WTC11 (cell line): ENCODE measurements around the gene IQGAP2. TPM values are rescaled to one million over a fixed set of nuclear protein-coding genes. Genes with fewer than 3 reads are reported as not detected.

Experiments
- ATAC-seq: fragments of 200-7000 bp; cut with Tn5 transposase; 2 replicates; pipeline ENCODE4 v1.10.0; 2021; ENCODE audit warnings: mild to moderate bottlenecking, moderate library complexity
- CTCF ChIA-PET: fragments of 300-600 bp; sonication (Branson Sonifier 250); formaldehyde crosslinking; loops from one replicate; lab custom pipeline; 2021; ENCODE audit warnings: antibody characterized with exemption; lab: Charles Lee
- POLR2A ChIA-PET: fragments of 350-600 bp; sonication (Branson Sonifier 250); formaldehyde crosslinking; loops from one replicate; lab custom pipeline; 2021; ENCODE audit warnings: antibody characterized with exemption; lab: Charles Lee
- DNase-seq: peaks from one replicate; pipeline ENCODE4 v3.0.0; 2021; ENCODE audit warnings: low spot score
- H3K27ac Mint-ChIP-seq: 2 replicates; pipeline ENCODE4 v1.8.0; 2021; ENCODE audit warnings: mixed read lengths
- H3K27me3 Mint-ChIP-seq: 2 replicates; pipeline ENCODE4 v1.8.0; 2021; ENCODE audit warnings: low read depth, mild to moderate bottlenecking, moderate library complexity, mixed read lengths
- H3K36me3 Mint-ChIP-seq: 2 replicates; pipeline ENCODE4 v1.8.0; 2021; ENCODE audit warnings: mixed read lengths
- H3K4me1 Mint-ChIP-seq: 2 replicates; pipeline ENCODE4 v1.8.0; 2022; ENCODE audit warnings: mixed read lengths
- H3K4me3 Mint-ChIP-seq: 2 replicates; pipeline ENCODE4 v1.8.0; 2021; ENCODE audit warnings: mild to moderate bottlenecking, moderate library complexity, mixed read lengths
- H3K9me3 Mint-ChIP-seq: 2 replicates; pipeline ENCODE4 v1.8.0; 2021; ENCODE audit warnings: mixed read lengths
- CREB1 ChIP-seq: sonication (generic); formaldehyde crosslinking; IDR thresholded peaks from 2 replicates; pipeline ENCODE4 v1.8.0; 2023; ENCODE audit warnings: mild to moderate bottlenecking, missing genetic modification reagents
- ESRRA ChIP-seq: sonication (generic); formaldehyde crosslinking; IDR thresholded peaks from 2 replicates; pipeline ENCODE4 v1.8.1; 2022; ENCODE audit warnings: mild to moderate bottlenecking, missing genetic modification reagents, borderline replicate concordance
- FOXJ3 ChIP-seq: sonication (generic); formaldehyde crosslinking; IDR thresholded peaks from 2 replicates; pipeline ENCODE4 v1.9.0; 2021; ENCODE audit warnings: missing genetic modification reagents, mild to moderate bottlenecking, borderline replicate concordance
- IRF2 ChIP-seq: sonication (generic); formaldehyde crosslinking; IDR thresholded peaks from 2 replicates; pipeline ENCODE4 v1.8.0; 2022; ENCODE audit warnings: low read depth, missing genetic modification reagents, borderline replicate concordance
- KAT7 ChIP-seq: sonication (generic); formaldehyde crosslinking; IDR thresholded peaks from 2 replicates; pipeline ENCODE4 v1.8.1; 2023; ENCODE audit warnings: missing genetic modification reagents, mild to moderate bottlenecking, borderline replicate concordance
- MXD4 ChIP-seq: fragments of 250-450 bp; sonication (Bioruptor Pico); IDR thresholded peaks from 2 replicates; pipeline ENCODE4 v1.8.0; 2021; ENCODE audit warnings: mild to moderate bottlenecking, moderate library complexity, borderline replicate concordance
- NFATC4 ChIP-seq: fragments of 250-450 bp; sonication (Bioruptor Pico); IDR thresholded peaks from 2 replicates; pipeline ENCODE4 v1.9.0; 2021; ENCODE audit warnings: mild to moderate bottlenecking
- RORB ChIP-seq: fragments of 250-450 bp; sonication (Bioruptor Pico); IDR thresholded peaks from 2 replicates; pipeline ENCODE4 v1.9.0; 2021; ENCODE audit warnings: mild to moderate bottlenecking
- TEAD1 ChIP-seq: sonication (generic); formaldehyde crosslinking; IDR thresholded peaks from 2 replicates; pipeline ENCODE4 v1.8.0; 2022; ENCODE audit warnings: mild to moderate bottlenecking, missing genetic modification reagents
- TP53 ChIP-seq: sonication (generic); formaldehyde crosslinking; IDR thresholded peaks from 2 replicates; pipeline ENCODE4 v1.8.1; 2023; ENCODE audit warnings: mild to moderate bottlenecking, missing genetic modification reagents
- ZBTB21 ChIP-seq: sonication (generic); formaldehyde crosslinking; IDR thresholded peaks from 2 replicates; pipeline ENCODE4 v1.8.1; 2023; ENCODE audit warnings: mild to moderate bottlenecking, missing genetic modification reagents, borderline replicate concordance
- ZNF396 ChIP-seq: fragments of 250-450 bp; sonication (Bioruptor Pico); IDR thresholded peaks from 2 replicates; pipeline ENCODE4 v1.8.0; 2021; ENCODE audit warnings: mild to moderate bottlenecking, moderate library complexity, borderline replicate concordance
- ZNF671 ChIP-seq: fragments of 250-450 bp; sonication (Bioruptor Pico); IDR thresholded peaks from 2 replicates; pipeline ENCODE4 v1.8.0; 2021; ENCODE audit warnings: mild to moderate bottlenecking
- total RNA-seq: library from RNA; stranded (reverse); gene quantifications from 3 replicates; pipeline ENCODE4 v1.2.3, GENCODE V29; 2021
- TF ChIP-seq, protein P1 (sequence below): sonication (generic); formaldehyde crosslinking; IDR thresholded peaks from 2 replicates; pipeline ENCODE4 v1.8.1; 2023; ENCODE audit warnings: mild to moderate bottlenecking, missing genetic modification reagents
- TF ChIP-seq, protein P2 (sequence below): fragments of 200-600 bp; IDR thresholded peaks from 2 replicates; pipeline ENCODE4 v1.8.0; 2022; ENCODE audit warnings: antibody characterized with exemption
- TF ChIP-seq, protein P3 (sequence below): fragments of 250-450 bp; sonication (Bioruptor Pico); IDR thresholded peaks from 2 replicates; pipeline ENCODE4 v1.9.0; 2021; ENCODE audit warnings: mild to moderate bottlenecking
- TF ChIP-seq, protein P4 (sequence below): fragments of 250-450 bp; sonication (Bioruptor Pico); conservative IDR thresholded peaks from 2 replicates; pipeline ENCODE4 v1.9.0; 2021; ENCODE audit warnings: mild to moderate bottlenecking
- TF ChIP-seq, protein P5 (sequence below): sonication (generic); formaldehyde crosslinking; IDR thresholded peaks from 2 replicates; pipeline ENCODE4 v1.8.1; 2022; ENCODE audit warnings: low read depth, mild to moderate bottlenecking, moderate library complexity, missing genetic modification reagents, borderline replicate concordance
- TF ChIP-seq, protein P6 (sequence below): sonication (generic); formaldehyde crosslinking; conservative IDR thresholded peaks from 2 replicates; pipeline ENCODE4 v1.8.1; 2022; ENCODE audit warnings: mild to moderate bottlenecking, missing genetic modification reagents
- TF ChIP-seq, protein P7 (sequence below): sonication (generic); formaldehyde crosslinking; IDR thresholded peaks from 2 replicates; pipeline ENCODE4 v1.8.0; 2023; ENCODE audit warnings: mild to moderate bottlenecking, missing genetic modification reagents

IQGAP2 gene
- total RNA-seq, 1 experiment from 2014 or later, result 70.6 TPM

DNA sequence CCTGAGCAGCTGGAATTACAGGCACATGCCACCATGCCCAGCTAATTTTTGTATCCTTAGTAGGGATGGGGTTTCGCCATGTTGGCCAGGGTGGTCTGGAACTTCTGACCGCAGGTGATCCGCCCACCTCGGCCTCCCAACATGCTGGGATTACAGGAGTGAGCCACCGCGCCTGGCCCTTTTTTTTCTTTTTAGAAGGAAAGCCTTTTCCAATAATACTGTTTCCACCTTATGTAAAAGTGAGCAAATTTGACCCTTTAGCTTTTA is 289.1 kb downstream of the IQGAP2 start (continued):
- TF ChIP-seq, protein P1, sequence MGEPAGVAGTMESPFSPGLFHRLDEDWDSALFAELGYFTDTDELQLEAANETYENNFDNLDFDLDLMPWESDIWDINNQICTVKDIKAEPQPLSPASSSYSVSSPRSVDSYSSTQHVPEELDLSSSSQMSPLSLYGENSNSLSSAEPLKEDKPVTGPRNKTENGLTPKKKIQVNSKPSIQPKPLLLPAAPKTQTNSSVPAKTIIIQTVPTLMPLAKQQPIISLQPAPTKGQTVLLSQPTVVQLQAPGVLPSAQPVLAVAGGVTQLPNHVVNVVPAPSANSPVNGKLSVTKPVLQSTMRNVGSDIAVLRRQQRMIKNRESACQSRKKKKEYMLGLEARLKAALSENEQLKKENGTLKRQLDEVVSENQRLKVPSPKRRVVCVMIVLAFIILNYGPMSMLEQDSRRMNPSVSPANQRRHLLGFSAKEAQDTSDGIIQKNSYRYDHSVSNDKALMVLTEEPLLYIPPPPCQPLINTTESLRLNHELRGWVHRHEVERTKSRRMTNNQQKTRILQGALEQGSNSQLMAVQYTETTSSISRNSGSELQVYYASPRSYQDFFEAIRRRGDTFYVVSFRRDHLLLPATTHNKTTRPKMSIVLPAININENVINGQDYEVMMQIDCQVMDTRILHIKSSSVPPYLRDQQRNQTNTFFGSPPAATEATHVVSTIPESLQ, result no peak
- TF ChIP-seq TEAD1 (CRISPR knock-in tag), result no peak
- no peak for TF ChIP-seq IRF2 (CRISPR knock-in tag)
- TF ChIP-seq, protein P2, sequence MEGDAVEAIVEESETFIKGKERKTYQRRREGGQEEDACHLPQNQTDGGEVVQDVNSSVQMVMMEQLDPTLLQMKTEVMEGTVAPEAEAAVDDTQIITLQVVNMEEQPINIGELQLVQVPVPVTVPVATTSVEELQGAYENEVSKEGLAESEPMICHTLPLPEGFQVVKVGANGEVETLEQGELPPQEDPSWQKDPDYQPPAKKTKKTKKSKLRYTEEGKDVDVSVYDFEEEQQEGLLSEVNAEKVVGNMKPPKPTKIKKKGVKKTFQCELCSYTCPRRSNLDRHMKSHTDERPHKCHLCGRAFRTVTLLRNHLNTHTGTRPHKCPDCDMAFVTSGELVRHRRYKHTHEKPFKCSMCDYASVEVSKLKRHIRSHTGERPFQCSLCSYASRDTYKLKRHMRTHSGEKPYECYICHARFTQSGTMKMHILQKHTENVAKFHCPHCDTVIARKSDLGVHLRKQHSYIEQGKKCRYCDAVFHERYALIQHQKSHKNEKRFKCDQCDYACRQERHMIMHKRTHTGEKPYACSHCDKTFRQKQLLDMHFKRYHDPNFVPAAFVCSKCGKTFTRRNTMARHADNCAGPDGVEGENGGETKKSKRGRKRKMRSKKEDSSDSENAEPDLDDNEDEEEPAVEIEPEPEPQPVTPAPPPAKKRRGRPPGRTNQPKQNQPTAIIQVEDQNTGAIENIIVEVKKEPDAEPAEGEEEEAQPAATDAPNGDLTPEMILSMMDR, result no peak
- TF ChIP-seq FOXJ3, result no peak
- no peak for TF ChIP-seq ESRRA (CRISPR knock-in tag)
- no peak for TF ChIP-seq ZBTB21 (CRISPR knock-in tag)
- no peak for TF ChIP-seq CREB1 (CRISPR knock-in tag)
- TF ChIP-seq ZNF671 (CRISPR knock-in tag), result no peak
- no peak for TF ChIP-seq ZNF396
- no peak for TF ChIP-seq TP53 (CRISPR knock-in tag)
- TF ChIP-seq, protein P3, sequence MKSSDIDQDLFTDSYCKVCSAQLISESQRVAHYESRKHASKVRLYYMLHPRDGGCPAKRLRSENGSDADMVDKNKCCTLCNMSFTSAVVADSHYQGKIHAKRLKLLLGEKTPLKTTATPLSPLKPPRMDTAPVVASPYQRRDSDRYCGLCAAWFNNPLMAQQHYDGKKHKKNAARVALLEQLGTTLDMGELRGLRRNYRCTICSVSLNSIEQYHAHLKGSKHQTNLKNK, result no peak

DNA sequence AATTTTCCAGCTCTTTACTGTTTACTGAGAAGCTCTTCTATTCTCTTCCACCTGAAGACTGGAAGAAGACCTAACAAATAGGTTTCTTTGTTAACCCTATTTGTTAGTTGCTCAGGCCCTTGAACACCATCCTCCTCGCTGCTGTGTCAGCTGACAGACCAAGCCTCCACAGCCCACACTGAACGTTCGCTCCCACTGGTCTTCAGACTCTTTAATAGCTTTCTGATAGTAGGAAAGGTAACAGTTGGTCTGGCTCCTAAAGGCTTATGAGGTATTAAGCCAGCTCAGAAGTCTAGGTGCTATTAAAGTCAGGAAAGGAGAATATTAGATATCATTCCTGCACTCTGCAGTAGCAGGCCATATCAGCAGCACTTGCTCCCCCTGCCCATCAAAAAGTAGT is 289.6 kb downstream of the IQGAP2 start:
- DNase-seq (no peak), ATAC-seq (no peak)
- Mint-ChIP-seq H3K36me3 (peaks cover 9% of the 10 kb centered on the region), H3K4me3 (no peak overlapping the region), H3K9me3 (no peaks in the 10 kb centered on the region), H3K4me1 (no peaks in the 10 kb centered on the region), H3K27ac (no peak overlapping the region; the same call in 1 of the 2 replicates), H3K27me3 (no peaks in the 10 kb centered on the region)
- POLR2A ChIA-PET, result interaction anchor here (0.6 kb wide), 1 partner anchor 112 kb away, joined by 4 read pairs; no protein-coding TSS in a partner anchor
- CTCF ChIA-PET, result no interaction called here
- TF ChIP-seq MXD4 (CRISPR knock-in tag), result no peak
- TF ChIP-seq ZBTB21 (CRISPR knock-in tag), result no peak
- TF ChIP-seq, protein P4, sequence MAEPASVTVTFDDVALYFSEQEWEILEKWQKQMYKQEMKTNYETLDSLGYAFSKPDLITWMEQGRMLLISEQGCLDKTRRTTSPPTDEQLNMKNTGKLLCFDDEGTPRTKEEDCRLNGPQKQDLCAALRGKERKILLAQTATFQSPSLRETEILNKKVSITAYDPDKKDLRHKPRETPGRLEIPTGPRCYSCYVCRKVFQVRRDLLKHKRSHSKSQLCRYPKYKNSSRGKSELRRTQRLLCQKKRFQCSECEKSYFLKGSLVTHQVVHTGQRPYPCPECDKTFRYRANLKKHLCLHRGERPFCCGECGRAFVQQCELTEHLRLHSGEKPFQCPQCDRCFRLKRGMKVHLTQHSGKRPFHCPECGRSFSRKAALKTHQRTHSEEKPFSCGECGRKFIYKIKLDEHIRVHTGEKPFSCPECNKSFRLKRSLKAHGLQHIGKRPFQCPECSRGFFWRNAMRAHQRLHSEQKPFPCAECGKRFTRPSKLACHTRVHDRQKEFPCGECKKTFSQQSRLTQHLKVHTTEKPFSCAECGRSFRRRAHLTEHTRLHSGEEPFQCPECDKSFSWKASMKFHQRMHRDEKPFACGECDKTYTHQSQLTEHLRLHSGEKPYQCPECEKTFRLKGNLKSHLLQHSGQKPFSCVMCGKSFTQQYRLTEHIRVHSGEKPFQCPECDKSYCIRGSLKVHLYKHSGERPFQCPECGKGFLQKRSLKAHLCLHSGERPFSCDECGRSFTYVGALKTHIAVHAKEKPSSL (CRISPR knock-in tag), result no peak
- TF ChIP-seq, protein P5, sequence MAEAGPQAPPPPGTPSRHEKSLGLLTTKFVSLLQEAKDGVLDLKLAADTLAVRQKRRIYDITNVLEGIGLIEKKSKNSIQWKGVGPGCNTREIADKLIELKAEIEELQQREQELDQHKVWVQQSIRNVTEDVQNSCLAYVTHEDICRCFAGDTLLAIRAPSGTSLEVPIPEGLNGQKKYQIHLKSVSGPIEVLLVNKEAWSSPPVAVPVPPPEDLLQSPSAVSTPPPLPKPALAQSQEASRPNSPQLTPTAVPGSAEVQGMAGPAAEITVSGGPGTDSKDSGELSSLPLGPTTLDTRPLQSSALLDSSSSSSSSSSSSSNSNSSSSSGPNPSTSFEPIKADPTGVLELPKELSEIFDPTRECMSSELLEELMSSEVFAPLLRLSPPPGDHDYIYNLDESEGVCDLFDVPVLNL (CRISPR knock-in tag), result no peak
- TF ChIP-seq, protein P6, sequence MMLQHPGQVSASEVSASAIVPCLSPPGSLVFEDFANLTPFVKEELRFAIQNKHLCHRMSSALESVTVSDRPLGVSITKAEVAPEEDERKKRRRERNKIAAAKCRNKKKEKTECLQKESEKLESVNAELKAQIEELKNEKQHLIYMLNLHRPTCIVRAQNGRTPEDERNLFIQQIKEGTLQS (CRISPR knock-in tag), result no peak

DNA sequence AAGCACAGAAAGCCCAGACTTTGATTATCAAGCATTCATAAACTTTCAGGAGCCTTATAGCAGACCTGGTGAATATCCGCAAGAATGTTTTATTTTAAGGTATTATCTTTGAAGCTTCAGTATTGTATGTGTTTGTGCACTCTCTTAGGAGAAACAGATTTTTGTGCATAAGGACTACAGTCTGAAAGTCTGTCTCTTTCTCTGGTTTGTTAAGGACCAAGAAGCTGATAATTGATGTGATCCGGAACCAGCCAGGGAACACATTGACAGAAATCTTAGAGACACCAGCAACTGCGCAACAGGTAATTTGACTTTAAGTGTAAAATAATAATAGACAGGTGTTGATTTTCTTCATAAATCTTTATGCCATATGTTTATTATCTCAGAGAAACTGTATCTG is 290.1 kb downstream of the IQGAP2 start:
- ATAC-seq, result no peak
- H3K9me3 Mint-ChIP-seq, result no peaks in the 10 kb centered on the region
- ChIA-PET POLR2A (interaction anchor here (0.6 kb wide), 1 partner anchor 111 kb away, joined by 4 read pairs; no protein-coding TSS in a partner anchor), CTCF (no interaction called here)
- no peaks in the 10 kb centered on the region for H3K4me1 Mint-ChIP-seq
- H3K27me3 Mint-ChIP-seq, result no peaks in the 10 kb centered on the region
- no peak overlapping the region for H3K27ac Mint-ChIP-seq
- H3K4me3 Mint-ChIP-seq, result no peak overlapping the region
- DNase-seq, result no peak
- H3K36me3 Mint-ChIP-seq, result peaks cover 12% of the 10 kb centered on the region
- TF ChIP-seq TEAD1 (CRISPR knock-in tag) (no peak), NFATC4 (CRISPR knock-in tag) (no peak), RORB (CRISPR knock-in tag) (no peak), KAT7 (no peak), TP53 (CRISPR knock-in tag) (no peak)
- TF ChIP-seq, protein P4 (CRISPR knock-in tag), result no peak
- TF ChIP-seq, protein P7, sequence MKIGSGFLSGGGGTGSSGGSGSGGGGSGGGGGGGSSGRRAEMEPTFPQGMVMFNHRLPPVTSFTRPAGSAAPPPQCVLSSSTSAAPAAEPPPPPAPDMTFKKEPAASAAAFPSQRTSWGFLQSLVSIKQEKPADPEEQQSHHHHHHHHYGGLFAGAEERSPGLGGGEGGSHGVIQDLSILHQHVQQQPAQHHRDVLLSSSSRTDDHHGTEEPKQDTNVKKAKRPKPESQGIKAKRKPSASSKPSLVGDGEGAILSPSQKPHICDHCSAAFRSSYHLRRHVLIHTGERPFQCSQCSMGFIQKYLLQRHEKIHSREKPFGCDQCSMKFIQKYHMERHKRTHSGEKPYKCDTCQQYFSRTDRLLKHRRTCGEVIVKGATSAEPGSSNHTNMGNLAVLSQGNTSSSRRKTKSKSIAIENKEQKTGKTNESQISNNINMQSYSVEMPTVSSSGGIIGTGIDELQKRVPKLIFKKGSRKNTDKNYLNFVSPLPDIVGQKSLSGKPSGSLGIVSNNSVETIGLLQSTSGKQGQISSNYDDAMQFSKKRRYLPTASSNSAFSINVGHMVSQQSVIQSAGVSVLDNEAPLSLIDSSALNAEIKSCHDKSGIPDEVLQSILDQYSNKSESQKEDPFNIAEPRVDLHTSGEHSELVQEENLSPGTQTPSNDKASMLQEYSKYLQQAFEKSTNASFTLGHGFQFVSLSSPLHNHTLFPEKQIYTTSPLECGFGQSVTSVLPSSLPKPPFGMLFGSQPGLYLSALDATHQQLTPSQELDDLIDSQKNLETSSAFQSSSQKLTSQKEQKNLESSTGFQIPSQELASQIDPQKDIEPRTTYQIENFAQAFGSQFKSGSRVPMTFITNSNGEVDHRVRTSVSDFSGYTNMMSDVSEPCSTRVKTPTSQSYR (CRISPR knock-in tag), result no peak
